Activated T-cell treated with anti-CD3 and anti-CD28 coated beads, Interleukin-2, amount 50 U/mL, for 4 hours (primary cell): Measurements from ENCODE around the gene CHMP4B. TPM values are rescaled to one million over a fixed set of nuclear protein-coding genes. Genes with fewer than 3 reads are reported as not detected.
A peak's percentile ranks its signal among the peaks of the same experiment; 100 is the strongest.

Experiments
- ATAC-seq, 2 donors: fragments of 200-7000 bp; cut with Tn5 transposase; one replicate each; pipeline ENCODE4 v1.10.0; 2021
- DNase-seq: peaks from one replicate; pipeline ENCODE4 v3.0.0-alpha.2; 2020
- H3K27me3 Mint-ChIP-seq: one replicate; pipeline ENCODE4 v1.8.0; 2021; ENCODE audit warnings: low read depth, mixed read lengths
- H3K36me3 Mint-ChIP-seq: one replicate; pipeline ENCODE4 v1.8.0; 2022; ENCODE audit warnings: mixed read lengths; ENCODE audit not compliant: insufficient read depth
- H3K4me1 Mint-ChIP-seq: one replicate; pipeline ENCODE4 v1.8.0; 2021; ENCODE audit warnings: low read depth, mixed read lengths
- H3K4me3 Mint-ChIP-seq: one replicate; pipeline ENCODE4 v1.8.0; 2021; ENCODE audit warnings: mild to moderate bottlenecking, moderate library complexity, mixed read lengths
- H3K9me3 Mint-ChIP-seq: one replicate; pipeline ENCODE4 v1.8.0; 2021; ENCODE audit warnings: mixed read lengths
- total RNA-seq, 3 donors: library from RNA; stranded (reverse); gene quantifications; one replicate each; pipeline ENCODE4 v1.2.1, GENCODE V29; 2021

The CHMP4B gene, protein sequence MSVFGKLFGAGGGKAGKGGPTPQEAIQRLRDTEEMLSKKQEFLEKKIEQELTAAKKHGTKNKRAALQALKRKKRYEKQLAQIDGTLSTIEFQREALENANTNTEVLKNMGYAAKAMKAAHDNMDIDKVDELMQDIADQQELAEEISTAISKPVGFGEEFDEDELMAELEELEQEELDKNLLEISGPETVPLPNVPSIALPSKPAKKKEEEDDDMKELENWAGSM
- total RNA-seq: 10 to 100 TPM; 71.1 to 80.0 (median 71.7) TPM

GRCh38 chr20:33810885-33811775 lies at the start of gene CHMP4B:
CHMP4B (plus strand) TSS chr20:33811348; CDS start chr20:33811469, 121 bp downstream.
- peaks cover 17% of the 10 kb centered on the region for H3K36me3 Mint-ChIP-seq
- peak within 1 kb of the TSS; percentile 90 for H3K4me3 Mint-ChIP-seq
- DNase-seq: peak; percentile 97
- peak; percentile 96 for ATAC-seq
- H3K4me1 Mint-ChIP-seq: peaks cover 40% of the 10 kb centered on the region
- no peaks in the 10 kb centered on the region for H3K9me3 Mint-ChIP-seq
- H3K27me3 Mint-ChIP-seq: no peaks in the 10 kb centered on the region

GRCh38 chr20:33761698-33762250 lies 49.4 kb upstream of the CHMP4B start:
- Mint-ChIP-seq H3K9me3 (peaks cover 6% of the 10 kb centered on the region), H3K4me3 (no peak overlapping the region), H3K27me3 (no peaks in the 10 kb centered on the region), H3K36me3 (peaks cover 24% of the 10 kb centered on the region), H3K4me1 (no peaks in the 10 kb centered on the region)
- DNase-seq (no peak), ATAC-seq (no peak)

- Mint-ChIP-seq H3K9me3 (no peaks in the 10 kb centered on the region), H3K36me3 (peaks cover 13% of the 10 kb centered on the region), H3K27me3 (no peaks in the 10 kb centered on the region), H3K4me3 (no peak overlapping the region), H3K4me1 (no peaks in the 10 kb centered on the region)
- no peak for ATAC-seq
- no peak for DNase-seq
These were observed 46.0 kb upstream of the CHMP4B start for GRCh38 chr20:33765099-33765498.

- DNase-seq (no peak), ATAC-seq (no peak)
- Mint-ChIP-seq H3K4me1 (no peaks in the 10 kb centered on the region), H3K4me3 (no peak overlapping the region), H3K27me3 (no peaks in the 10 kb centered on the region), H3K9me3 (no peaks in the 10 kb centered on the region), H3K36me3 (peaks cover 15% of the 10 kb centered on the region)
These were observed 45.6 kb upstream of the CHMP4B start for GRCh38 chr20:33765592-33765991.

DNA sequence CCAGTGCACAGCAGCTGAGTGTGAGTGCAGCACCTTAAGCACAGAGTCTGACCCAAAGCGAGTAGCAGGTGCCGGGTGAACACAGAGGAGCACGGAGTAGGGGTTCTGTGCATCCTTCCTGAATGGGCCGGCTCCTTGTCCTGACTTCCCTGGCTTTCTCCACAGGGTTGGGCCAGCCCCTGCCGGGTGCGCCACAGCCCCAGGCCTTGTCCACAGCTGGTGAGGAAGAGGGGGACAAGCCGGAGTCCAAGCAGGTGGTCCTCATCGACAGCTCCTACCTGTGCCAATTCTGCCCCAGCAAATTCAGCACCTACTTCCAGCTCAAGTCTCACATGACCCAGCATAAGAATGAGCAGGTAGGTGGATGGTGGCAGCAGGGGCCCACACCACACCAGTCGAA lies 44.5 kb upstream of the CHMP4B start:
- Mint-ChIP-seq H3K4me3 (no peak overlapping the region), H3K36me3 (peaks cover 15% of the 10 kb centered on the region), H3K4me1 (no peaks in the 10 kb centered on the region), H3K27me3 (no peaks in the 10 kb centered on the region), H3K9me3 (no peaks in the 10 kb centered on the region)
- ATAC-seq (no peak), DNase-seq (no peak)

- Mint-ChIP-seq H3K4me3 (no peak overlapping the region), H3K27me3 (no peaks in the 10 kb centered on the region), H3K9me3 (no peaks in the 10 kb centered on the region), H3K4me1 (no peaks in the 10 kb centered on the region), H3K36me3 (peaks cover 17% of the 10 kb centered on the region)
- no peak for ATAC-seq
- DNase-seq: no peak
These were observed 43.4 kb upstream of the CHMP4B start for GRCh38 chr20:33767777-33768138.

DNA sequence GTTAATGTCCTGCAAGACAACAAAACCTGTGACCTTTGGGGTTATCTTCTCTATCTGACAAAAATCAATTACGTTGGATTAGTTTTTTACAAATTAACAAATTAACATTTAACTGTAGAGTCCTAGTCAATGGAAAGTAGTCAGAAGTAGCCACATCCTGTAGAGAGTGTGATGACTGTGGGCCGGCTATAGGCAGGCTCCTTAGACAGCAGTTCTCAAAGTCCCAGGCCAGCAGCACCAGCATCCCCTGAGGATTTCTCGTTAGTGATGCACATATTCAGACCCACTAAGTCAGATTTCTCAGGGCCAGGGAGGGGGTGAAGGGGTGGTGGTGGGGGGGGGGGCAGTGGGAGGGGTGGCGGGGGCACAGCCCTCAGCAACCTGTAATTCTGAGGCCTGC lies 42.1 kb upstream of the CHMP4B start:
- DNase-seq (no peak), ATAC-seq (no peak)
- Mint-ChIP-seq H3K4me3 (no peak overlapping the region), H3K9me3 (no peaks in the 10 kb centered on the region), H3K4me1 (no peaks in the 10 kb centered on the region), H3K27me3 (no peaks in the 10 kb centered on the region), H3K36me3 (peaks cover 21% of the 10 kb centered on the region)

GRCh38 chr20:33770005-33770404 lies 41.1 kb upstream of the CHMP4B start:
- H3K9me3 Mint-ChIP-seq: no peaks in the 10 kb centered on the region
- H3K4me1 Mint-ChIP-seq: no peaks in the 10 kb centered on the region
- DNase-seq: no peak
- no peaks in the 10 kb centered on the region for H3K27me3 Mint-ChIP-seq
- H3K4me3 Mint-ChIP-seq: no peak overlapping the region
- H3K36me3 Mint-ChIP-seq: peaks cover 23% of the 10 kb centered on the region
- no peak for ATAC-seq

DNA sequence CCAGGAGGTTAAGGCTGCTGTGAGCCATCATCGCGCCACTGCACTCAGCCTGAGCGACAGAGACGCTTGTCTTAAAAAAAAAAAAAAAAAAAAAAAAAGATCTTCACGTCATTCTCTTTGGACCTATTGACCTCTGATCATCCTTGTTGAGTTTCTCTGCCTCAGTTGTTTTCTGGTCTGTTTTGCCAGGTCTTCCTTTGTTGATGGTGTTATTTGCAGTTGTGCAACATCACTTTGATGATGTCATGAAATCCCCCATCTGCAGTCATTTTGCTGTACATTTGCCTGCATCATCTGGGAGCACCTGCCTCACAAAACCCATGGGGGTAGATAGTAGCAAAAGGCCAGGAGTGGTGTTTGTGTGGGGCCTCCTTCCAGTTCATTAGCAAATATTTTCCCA lies 39.2 kb upstream of the CHMP4B start:
- no peaks in the 10 kb centered on the region for H3K27me3 Mint-ChIP-seq
- H3K9me3 Mint-ChIP-seq: no peaks in the 10 kb centered on the region
- H3K4me3 Mint-ChIP-seq: no peak overlapping the region
- DNase-seq (no peak), ATAC-seq (no peak)
- H3K4me1 Mint-ChIP-seq: no peaks in the 10 kb centered on the region
- peaks cover 18% of the 10 kb centered on the region for H3K36me3 Mint-ChIP-seq

- Mint-ChIP-seq H3K9me3 (no peaks in the 10 kb centered on the region), H3K4me3 (no peak overlapping the region), H3K27me3 (no peaks in the 10 kb centered on the region), H3K36me3 (peaks cover 15% of the 10 kb centered on the region), H3K4me1 (no peaks in the 10 kb centered on the region)
- DNase-seq (no peak), ATAC-seq (no peak)
These were observed 38.7 kb upstream of the CHMP4B start for GRCh38 chr20:33772439-33772838.

DNA sequence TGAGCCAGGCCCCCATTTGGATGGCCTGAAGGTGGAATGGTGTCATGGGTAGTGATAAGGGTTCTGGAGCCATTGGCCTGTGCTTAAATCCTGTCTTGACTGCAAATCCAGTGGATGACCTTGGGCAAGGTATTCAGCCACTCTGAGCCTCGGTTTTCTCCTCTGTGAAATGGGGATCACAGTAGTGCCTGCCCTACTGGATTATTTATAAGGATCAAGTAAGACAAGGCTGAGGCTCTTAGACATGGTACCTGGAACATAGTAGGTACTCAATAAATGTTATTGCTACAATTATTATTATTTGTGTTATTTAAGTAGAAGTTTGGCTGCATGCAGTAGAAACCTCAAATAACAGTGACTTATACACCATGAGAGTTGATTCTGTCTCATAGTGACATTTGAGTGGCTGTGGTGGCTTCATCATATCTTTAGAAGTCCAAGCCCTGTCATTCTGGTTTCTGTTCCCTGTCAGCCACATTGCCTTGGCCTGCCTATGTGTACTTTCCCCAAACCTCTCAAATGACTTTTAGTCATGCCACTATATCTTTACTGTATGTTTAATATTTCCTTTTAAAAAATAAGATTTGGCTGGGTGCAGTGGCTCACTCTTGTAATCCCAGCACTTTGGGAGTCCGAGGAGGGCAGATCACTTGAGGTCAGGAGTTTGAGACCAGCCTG lies 37.6 kb upstream of the CHMP4B start:
- H3K4me3 Mint-ChIP-seq: no peak overlapping the region
- no peaks in the 10 kb centered on the region for H3K27me3 Mint-ChIP-seq
- peaks cover 15% of the 10 kb centered on the region for H3K36me3 Mint-ChIP-seq
- DNase-seq: no peak
- no peaks in the 10 kb centered on the region for H3K9me3 Mint-ChIP-seq
- H3K4me1 Mint-ChIP-seq: peaks cover under 1% of the 10 kb centered on the region
- peak; percentile 85 to 86 for ATAC-seq

- no peak for ATAC-seq
- Mint-ChIP-seq H3K4me3 (no peak overlapping the region), H3K9me3 (no peaks in the 10 kb centered on the region), H3K4me1 (peaks cover 6% of the 10 kb centered on the region), H3K36me3 (peaks cover 11% of the 10 kb centered on the region), H3K27me3 (no peaks in the 10 kb centered on the region)
- no peak for DNase-seq
These were observed 33.3 kb upstream of the CHMP4B start for GRCh38 chr20:33777816-33778215.

GRCh38 chr20:33781133-33781532 lies 30.0 kb upstream of the CHMP4B start:
- peaks cover 6% of the 10 kb centered on the region for H3K36me3 Mint-ChIP-seq
- no peak for ATAC-seq
- H3K27me3 Mint-ChIP-seq: no peaks in the 10 kb centered on the region
- no peak overlapping the region for H3K4me3 Mint-ChIP-seq
- no peaks in the 10 kb centered on the region for H3K9me3 Mint-ChIP-seq
- no peak for DNase-seq
- peaks cover 12% of the 10 kb centered on the region for H3K4me1 Mint-ChIP-seq

DNA sequence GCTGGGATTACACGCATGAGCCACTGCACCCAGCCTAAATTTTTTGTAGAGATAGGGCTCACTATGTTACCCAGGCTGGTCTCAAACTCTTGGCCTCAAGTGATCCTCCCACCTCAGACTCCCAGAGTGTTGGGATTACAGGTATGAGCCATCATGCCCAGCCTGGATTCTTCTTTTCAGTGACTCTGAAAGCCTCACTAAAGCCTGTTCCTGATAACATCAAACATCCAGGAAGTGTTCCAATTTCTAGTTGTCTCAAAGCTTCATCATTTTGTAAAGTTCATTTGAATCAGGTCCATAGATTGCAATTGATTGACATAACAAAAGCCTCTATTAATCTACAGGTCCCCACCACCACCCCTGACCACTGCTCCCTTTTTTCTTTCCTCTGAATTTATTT lies 29.2 kb upstream of the CHMP4B start:
- peaks cover 14% of the 10 kb centered on the region for H3K4me1 Mint-ChIP-seq
- no peaks in the 10 kb centered on the region for H3K27me3 Mint-ChIP-seq
- H3K4me3 Mint-ChIP-seq: no peak overlapping the region
- H3K9me3 Mint-ChIP-seq: no peaks in the 10 kb centered on the region
- DNase-seq: no peak
- no peak for ATAC-seq
- H3K36me3 Mint-ChIP-seq: peaks cover 6% of the 10 kb centered on the region
